IMR-90 (cell line): ENCODE measurements around the gene MYBPH.

Experiments
- CEBPB ChIP-seq: IDR thresholded peaks from 2 replicates; pipeline ENCODE4 v1.6.1; 2012; ENCODE audit warnings: low read depth, low read length, improper control_type of control experiment
- CHD1 ChIP-seq: IDR thresholded peaks from 2 replicates; pipeline ENCODE4 v1.6.1; 2012; ENCODE audit warnings: low read depth, low read length, improper control_type of control experiment
- POLR2A ChIP-seq: IDR thresholded peaks from 2 replicates; pipeline ENCODE4 v1.6.1; 2012; ENCODE audit warnings: mild to moderate bottlenecking, low read depth, low read length
- RCOR1 ChIP-seq: IDR thresholded peaks from 2 replicates; pipeline ENCODE4 v1.6.1; 2012; ENCODE audit warnings: mild to moderate bottlenecking, low read length, improper control_type of control experiment; ENCODE audit not compliant: insufficient replicate concordance
- TF ChIP-seq, protein P1 (sequence below): conservative IDR thresholded peaks from 2 replicates; pipeline ENCODE4 v1.5.1; 2012; ENCODE audit warnings: mild to moderate bottlenecking, low read depth, low read length, improper control_type of control experiment
- TF ChIP-seq, protein P2 (sequence below): fragments of 150-350 bp; IDR thresholded peaks from 2 replicates; pipeline ENCODE4 v1.6.1; 2016; ENCODE audit warnings: low read depth, mild to moderate bottlenecking, low read length, moderate library complexity, borderline replicate concordance

DNA sequence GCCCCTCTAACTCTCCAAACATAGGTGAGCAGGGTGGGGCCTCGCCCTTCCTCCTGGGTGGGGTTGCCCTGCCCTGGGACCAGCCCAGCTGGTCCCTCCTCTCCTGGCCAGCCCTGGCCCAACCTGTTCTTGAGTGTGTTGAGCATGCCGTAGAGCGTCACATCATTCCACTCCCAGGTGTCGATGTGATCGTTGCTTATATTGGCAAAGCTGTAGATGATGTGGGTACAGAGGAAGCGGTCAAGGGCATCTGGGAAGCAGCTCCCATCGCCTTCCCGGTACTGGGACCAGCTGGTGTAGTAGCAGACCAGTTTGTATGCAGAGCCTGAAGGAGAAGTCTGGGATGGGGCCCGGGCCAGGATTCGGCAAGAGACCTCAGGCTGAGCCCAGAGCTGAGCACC lies 9.4 kb upstream of the MYBPH start:
- TF ChIP-seq, protein P1, sequence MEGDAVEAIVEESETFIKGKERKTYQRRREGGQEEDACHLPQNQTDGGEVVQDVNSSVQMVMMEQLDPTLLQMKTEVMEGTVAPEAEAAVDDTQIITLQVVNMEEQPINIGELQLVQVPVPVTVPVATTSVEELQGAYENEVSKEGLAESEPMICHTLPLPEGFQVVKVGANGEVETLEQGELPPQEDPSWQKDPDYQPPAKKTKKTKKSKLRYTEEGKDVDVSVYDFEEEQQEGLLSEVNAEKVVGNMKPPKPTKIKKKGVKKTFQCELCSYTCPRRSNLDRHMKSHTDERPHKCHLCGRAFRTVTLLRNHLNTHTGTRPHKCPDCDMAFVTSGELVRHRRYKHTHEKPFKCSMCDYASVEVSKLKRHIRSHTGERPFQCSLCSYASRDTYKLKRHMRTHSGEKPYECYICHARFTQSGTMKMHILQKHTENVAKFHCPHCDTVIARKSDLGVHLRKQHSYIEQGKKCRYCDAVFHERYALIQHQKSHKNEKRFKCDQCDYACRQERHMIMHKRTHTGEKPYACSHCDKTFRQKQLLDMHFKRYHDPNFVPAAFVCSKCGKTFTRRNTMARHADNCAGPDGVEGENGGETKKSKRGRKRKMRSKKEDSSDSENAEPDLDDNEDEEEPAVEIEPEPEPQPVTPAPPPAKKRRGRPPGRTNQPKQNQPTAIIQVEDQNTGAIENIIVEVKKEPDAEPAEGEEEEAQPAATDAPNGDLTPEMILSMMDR: no peak
- TF ChIP-seq CHD1 (no peak), POLR2A (no peak), RCOR1 (no peak), CEBPB (no peak)
- TF ChIP-seq, protein P2, sequence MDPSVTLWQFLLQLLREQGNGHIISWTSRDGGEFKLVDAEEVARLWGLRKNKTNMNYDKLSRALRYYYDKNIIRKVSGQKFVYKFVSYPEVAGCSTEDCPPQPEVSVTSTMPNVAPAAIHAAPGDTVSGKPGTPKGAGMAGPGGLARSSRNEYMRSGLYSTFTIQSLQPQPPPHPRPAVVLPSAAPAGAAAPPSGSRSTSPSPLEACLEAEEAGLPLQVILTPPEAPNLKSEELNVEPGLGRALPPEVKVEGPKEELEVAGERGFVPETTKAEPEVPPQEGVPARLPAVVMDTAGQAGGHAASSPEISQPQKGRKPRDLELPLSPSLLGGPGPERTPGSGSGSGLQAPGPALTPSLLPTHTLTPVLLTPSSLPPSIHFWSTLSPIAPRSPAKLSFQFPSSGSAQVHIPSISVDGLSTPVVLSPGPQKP: no peak
